Measurements from ENCODE around the gene IFITM10.
A peak's percentile ranks its signal among the peaks of the same experiment; 100 is the strongest.

IFITM10 gene

GRCh38 chr11:1703146-1703545 lies 47.2 kb downstream of the IFITM10 start:
- Mint-ChIP-seq H3K4me3 (no peak overlapping the region), H3K27ac (no peak overlapping the region), H3K27me3 (no peaks in the 10 kb centered on the region), H3K36me3 (peaks cover 7% of the 10 kb centered on the region), H3K9me3 (no peaks in the 10 kb centered on the region), H3K4me1 (peaks cover 18% of the 10 kb centered on the region)

DNA sequence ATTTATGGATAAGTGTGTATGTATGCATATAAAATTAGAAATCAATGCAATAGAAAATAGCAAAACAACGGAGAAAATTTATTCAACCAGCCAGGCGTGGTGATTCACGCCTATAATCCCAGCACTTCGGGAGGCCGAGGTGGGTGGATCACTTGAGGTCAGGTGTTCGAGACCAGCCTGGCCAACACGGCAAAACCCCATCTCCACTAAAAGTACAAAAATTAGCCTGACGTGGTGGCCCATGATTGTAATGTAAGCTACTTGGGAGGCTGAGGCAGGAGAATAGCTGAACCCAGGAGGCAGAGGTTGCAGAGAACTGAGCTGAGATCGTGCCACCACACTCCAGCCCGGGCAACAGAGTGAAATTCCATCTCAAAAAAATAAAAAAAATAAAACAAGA lies 47.9 kb downstream of the IFITM10 start:
- Mint-ChIP-seq H3K4me3 (no peak overlapping the region), H3K4me1 (peaks cover 18% of the 10 kb centered on the region), H3K36me3 (peaks cover 7% of the 10 kb centered on the region), H3K27me3 (no peaks in the 10 kb centered on the region), H3K9me3 (no peaks in the 10 kb centered on the region), H3K27ac (no peak overlapping the region)

DNA sequence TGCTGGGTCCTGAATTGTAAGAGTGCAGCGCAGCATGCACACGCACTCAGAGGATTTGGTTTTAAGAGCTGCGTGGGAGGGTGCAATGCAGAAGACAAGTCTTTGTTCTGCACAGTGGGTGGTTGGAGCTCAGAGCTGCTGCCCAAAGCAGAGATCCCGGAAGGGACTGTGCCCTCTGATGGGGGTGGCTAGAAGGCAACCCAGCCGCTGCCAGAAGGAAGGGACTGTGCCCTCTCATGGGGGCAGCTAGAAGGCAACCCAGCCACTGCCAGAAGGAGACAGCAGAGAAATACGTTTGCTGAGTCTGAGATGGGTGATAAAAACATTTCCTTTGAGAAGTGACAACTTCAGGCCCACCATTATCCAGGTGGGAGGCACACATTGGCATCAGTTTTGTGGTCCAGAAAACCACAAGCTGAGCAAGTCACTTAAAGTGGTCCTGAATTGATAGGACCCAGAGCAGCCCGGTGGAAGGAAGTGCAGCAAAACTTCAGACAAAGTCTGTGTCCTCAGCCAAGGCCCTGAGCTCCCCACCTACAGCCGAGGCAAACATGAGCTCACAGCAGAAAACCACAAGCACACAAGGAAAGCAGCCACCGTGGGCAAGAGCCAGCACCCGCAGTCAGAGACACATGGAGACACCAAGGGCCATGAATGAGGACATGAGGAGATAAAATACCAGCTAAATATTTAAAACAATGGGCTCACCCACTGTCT lies 49.1 kb downstream of the IFITM10 start:
- Mint-ChIP-seq H3K27me3 (no peaks in the 10 kb centered on the region), H3K27ac (no peak overlapping the region), H3K4me3 (peak overlapping the region; percentile 44), H3K36me3 (peaks cover 7% of the 10 kb centered on the region), H3K9me3 (no peaks in the 10 kb centered on the region), H3K4me1 (peaks cover 15% of the 10 kb centered on the region)

DNA sequence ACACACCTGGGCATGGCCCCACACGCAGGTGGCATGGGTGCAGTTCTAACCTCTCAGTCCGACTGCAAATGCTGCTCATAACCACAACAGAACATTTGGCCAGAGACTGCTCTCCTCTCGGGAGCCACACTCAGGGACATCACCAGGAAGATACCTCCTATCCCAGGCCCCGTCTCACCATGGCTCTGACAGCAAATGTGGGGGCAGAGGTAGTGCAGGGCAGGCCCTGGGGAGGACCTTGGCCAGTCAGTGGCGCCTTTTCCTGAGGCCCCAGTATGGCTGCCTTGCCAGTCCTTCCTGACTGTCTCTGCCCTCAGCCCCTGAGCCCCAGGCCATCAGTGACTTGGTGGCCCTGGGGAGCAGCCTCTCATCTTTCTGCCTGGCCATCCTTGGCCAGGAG lies 50.6 kb downstream of the IFITM10 start:
- H3K9me3 Mint-ChIP-seq = no peaks in the 10 kb centered on the region
- H3K4me1 Mint-ChIP-seq = peaks cover 15% of the 10 kb centered on the region
- H3K27me3 Mint-ChIP-seq = no peaks in the 10 kb centered on the region
- H3K36me3 Mint-ChIP-seq = peaks cover 7% of the 10 kb centered on the region
- H3K27ac Mint-ChIP-seq = no peak overlapping the region
- H3K4me3 Mint-ChIP-seq = no peak overlapping the region

DNA sequence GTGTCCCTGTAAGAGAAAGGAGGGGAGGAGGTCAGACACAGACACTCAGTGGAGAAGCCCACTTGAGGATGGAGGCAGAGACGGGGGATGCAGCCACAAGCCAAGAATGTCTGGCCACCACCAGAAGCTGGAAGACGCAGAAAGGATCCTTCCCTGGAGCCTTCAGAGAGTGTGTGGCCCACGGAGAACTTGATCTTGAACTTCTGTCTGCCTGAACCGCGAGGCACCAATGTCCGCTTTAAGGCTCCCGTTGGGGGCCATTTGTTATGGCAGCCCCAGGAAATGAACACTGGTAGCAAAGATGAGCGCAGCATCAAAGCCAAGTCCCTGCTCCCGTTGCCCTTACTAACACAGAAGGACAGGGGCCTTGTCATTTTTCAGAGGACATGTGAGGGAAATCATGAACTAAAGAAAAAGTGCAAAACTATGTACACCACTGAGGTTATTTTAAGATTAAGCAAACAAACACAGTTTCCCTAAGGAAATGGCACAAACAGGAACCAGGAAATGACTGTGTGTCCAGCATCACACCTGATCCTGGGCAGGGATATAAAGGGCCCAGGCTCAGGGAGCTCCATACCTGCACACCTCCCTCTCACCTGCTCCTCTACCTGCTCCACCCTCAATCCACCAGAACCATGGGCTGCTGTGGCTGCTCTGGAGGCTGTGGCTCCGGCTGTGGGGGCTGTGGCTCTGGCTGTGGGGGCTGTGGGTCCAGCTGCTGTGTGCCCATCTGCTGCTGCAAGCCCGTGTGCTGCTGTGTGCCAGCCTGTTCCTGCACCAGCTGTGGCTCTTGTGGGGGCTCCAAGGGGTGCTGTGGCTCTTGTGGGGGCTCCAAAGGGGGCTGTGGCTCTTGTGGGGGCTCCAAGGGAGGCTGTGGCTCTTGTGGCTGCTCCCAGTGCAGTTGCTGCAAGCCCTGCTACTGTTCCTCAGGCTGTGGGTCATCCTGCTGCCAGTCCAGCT lies 53.5 kb downstream of the IFITM10 start, which contains the start of gene KRTAP5-6:
Gene KRTAP5-6 (plus strand): TSS at position 588 of the 963 bp plus-strand sequence. CDS start 51 bp downstream, at position 639.
- Mint-ChIP-seq H3K4me1 (peaks cover 22% of the 10 kb centered on the region), H3K9me3 (no peaks in the 10 kb centered on the region), H3K36me3 (peaks cover 3% of the 10 kb centered on the region), H3K27ac (no peak within 1 kb of the TSS), H3K4me3 (no peak within 1 kb of the TSS), H3K27me3 (peaks cover 3% of the 10 kb centered on the region)

GRCh38 chr11:1695548-1696108 lies 54.8 kb downstream of the IFITM10 start:
- Mint-ChIP-seq H3K4me1 (peaks cover 12% of the 10 kb centered on the region), H3K36me3 (no peaks in the 10 kb centered on the region), H3K4me3 (no peak overlapping the region), H3K27ac (no peak overlapping the region), H3K9me3 (no peaks in the 10 kb centered on the region), H3K27me3 (peaks cover 4% of the 10 kb centered on the region)

GRCh38 chr11:1694846-1695547 lies 55.4 kb downstream of the IFITM10 start:
- Mint-ChIP-seq H3K4me1 (peaks cover 7% of the 10 kb centered on the region), H3K27ac (no peak overlapping the region), H3K36me3 (no peaks in the 10 kb centered on the region), H3K27me3 (peaks cover 4% of the 10 kb centered on the region), H3K9me3 (no peaks in the 10 kb centered on the region), H3K4me3 (no peak overlapping the region)

- Mint-ChIP-seq H3K9me3 (no peaks in the 10 kb centered on the region), H3K27me3 (peaks cover 4% of the 10 kb centered on the region), H3K27ac (no peak overlapping the region), H3K4me3 (no peak overlapping the region), H3K36me3 (no peaks in the 10 kb centered on the region), H3K4me1 (peaks cover 7% of the 10 kb centered on the region)
These were observed 56.1 kb downstream of the IFITM10 start for GRCh38 chr11:1694064-1694845.

DNA sequence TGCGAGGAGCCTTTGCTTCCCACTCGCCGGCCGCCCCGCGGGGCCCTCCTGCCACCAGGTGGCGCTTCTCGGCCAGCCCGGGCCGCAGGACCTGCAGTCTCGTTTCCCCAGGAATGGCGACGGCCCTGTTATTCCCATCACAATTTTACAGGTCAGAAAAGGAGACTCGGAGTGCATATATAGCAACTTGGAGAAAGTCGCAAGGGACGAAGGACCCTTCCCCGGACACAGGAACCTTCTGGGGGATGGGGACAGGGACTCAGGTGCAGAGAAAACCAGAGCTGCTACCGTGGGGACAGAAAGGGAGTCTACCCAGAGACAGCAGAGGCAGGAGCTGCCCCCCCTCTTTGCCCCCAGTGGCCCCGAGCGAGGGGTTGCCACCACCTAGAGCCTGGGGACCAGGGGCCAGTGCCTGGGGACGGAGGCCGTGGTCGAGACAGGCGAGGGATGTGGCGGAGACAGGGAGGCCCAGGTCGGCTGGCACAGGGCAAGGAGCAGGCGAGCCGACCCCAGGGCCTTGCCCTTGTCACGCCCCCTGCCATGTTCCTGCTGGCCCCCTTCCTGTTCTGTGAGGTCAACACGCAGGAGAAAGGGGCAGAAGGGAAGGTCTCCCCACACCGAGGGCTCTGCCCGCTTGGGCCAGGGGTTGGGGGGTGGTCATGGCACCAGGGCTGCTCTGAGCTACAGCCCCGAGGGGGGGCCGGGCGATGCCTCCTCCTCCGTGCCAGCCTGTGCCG lies 56.9 kb downstream of the IFITM10 start:
- H3K36me3 Mint-ChIP-seq = no peaks in the 10 kb centered on the region
- H3K4me3 Mint-ChIP-seq = peak overlapping the region; percentile 63
- H3K27me3 Mint-ChIP-seq = peaks cover 9% of the 10 kb centered on the region
- peaks cover 7% of the 10 kb centered on the region for H3K4me1 Mint-ChIP-seq
- H3K9me3 Mint-ChIP-seq = no peaks in the 10 kb centered on the region
- no peak overlapping the region for H3K27ac Mint-ChIP-seq

DNA sequence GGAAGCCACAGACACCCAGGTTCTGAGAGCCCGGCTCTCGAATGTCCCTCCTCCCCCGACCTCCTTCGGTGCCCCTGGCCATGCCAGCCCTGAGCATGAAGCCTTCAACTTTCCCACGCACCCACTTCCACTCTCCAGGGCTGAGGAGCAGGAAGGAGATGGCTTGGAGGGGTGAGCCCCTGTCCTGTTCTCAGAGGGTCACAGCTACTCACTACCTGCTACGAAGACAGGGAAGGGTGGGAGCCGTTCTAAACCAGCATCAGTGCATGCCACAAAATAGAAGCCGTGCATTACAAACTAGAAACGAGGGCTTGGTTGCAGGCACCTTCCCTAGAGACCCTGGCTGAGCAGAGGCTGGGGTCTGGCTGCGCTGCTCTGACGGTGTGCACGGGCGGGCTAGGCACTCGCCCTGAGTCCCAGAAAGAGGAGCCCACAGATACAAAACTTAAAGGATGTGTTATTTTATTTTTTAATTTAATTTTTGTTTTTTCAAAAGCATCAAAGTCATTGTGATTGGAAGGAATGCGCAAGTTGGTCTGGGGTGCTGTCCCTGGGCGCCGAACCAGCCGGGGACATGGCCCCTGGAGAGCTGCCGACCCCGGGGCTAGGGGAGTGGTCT lies 57.6 kb downstream of the IFITM10 start:
- Mint-ChIP-seq H3K27ac (no peak overlapping the region), H3K4me3 (no peak overlapping the region), H3K36me3 (no peaks in the 10 kb centered on the region), H3K4me1 (peaks cover 7% of the 10 kb centered on the region), H3K27me3 (peaks cover 11% of the 10 kb centered on the region), H3K9me3 (no peaks in the 10 kb centered on the region)

DNA sequence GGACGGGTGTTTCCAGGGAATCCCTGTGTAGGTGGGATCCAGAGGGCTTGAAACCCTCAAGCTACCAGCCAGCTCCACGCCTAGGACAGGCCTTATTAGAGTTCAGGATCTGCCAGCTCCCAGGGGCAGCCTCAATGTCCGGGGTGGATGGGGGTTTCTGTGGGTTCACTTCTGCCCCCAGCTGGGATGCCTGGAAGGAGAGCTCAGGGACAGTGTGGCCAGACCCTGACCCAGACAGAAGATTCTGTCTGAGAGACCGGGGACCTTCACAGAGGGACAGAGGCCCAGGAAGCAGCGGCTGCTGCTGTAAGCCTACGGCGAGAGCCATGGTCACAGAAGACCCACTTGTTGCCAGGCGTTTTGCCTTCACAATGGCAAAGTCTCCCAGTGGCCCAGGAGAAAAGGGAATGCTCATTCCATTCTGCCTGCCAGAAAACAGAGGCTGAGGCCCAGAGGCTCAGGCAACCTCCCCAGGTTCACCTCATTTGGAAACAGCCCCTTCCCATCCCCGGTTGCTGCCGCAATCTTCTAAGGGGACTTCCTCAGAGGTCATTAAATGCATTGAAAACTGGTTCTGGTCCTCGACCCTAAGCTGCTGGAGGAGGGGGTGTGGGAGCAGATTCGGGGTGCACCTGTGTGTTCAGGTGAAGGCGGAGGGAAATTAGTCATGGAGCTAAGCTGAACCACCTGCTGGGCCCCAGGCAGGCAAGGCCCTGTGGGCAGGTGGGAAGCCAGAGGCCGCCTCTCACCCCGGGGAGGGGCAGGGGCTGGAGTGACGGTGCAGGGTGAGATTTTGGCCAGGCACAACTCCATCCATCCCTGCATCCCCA lies 58.3 kb downstream of the IFITM10 start:
- H3K27me3 Mint-ChIP-seq = peaks cover 11% of the 10 kb centered on the region
- H3K4me1 Mint-ChIP-seq = peaks cover 7% of the 10 kb centered on the region
- no peaks in the 10 kb centered on the region for H3K36me3 Mint-ChIP-seq
- H3K9me3 Mint-ChIP-seq = no peaks in the 10 kb centered on the region
- no peak overlapping the region for H3K4me3 Mint-ChIP-seq
- H3K27ac Mint-ChIP-seq = no peak overlapping the region

- H3K4me3 Mint-ChIP-seq = no peak overlapping the region
- no peaks in the 10 kb centered on the region for H3K36me3 Mint-ChIP-seq
- peaks cover 7% of the 10 kb centered on the region for H3K4me1 Mint-ChIP-seq
- no peaks in the 10 kb centered on the region for H3K9me3 Mint-ChIP-seq
- H3K27me3 Mint-ChIP-seq = peaks cover 11% of the 10 kb centered on the region
- H3K27ac Mint-ChIP-seq = peak overlapping the region; percentile 78
These were observed 59.1 kb downstream of the IFITM10 start for GRCh38 chr11:1691026-1691877.

All from activated naive CD4-positive, alpha-beta T cell treated with anti-CD3 and anti-CD28 coated beads, Interleukin-2, amount 50 U/mL, for 24 hours (primary cell).